ENCODE measurements around the gene MYO18B. TPM values are rescaled to one million over a fixed set of nuclear protein-coding genes. Genes with fewer than 3 reads are reported as not detected.

MYO18B gene
- total RNA-seq, 1 experiment from 2014 or later = 0.05 TPM

GRCh38 chr22:25839755-25840154 is 97.8 kb downstream of the MYO18B start:
- intact Hi-C loops (cut with micrococcal nuclease) = no loop called here
- ChIA-PET CTCF (no interaction called here), POLR2A (no interaction called here), RAD21 (ENCODE audit: low non-redundant PET in 1 of 2, low total read pairs in 2 of 2, uncharacterized antibody in 2 of 2, unreplicated experiment in 2 of 2) (no interaction called here)
- H3K9ac ChIP-seq (ENCODE audit: low read length) = no peak overlapping the region
- BruUV-seq (replicated peaks) = no TSS peak
- no peaks in the 10 kb centered on the region for H4K20me1 ChIP-seq (ENCODE audit: insufficient read depth)
- peaks cover 10% of the 10 kb centered on the region for H3K27me3 ChIP-seq (ENCODE audit: insufficient read depth, low read length)
- TF ChIP-seq EGR1 (IDR thresholded peaks at IDR 0.05; ENCODE audit: low read depth) (no peak), POLR2A (IDR thresholded peaks at IDR 0.05; ENCODE audit: borderline replicate concordance, extremely low read depth, insufficient read depth, insufficient read length) (no peak), CBX3 (IDR thresholded peaks at IDR 0.05; ENCODE audit: low read depth) (no peak), YY1 (IDR thresholded peaks at IDR 0.05; ENCODE audit: extremely low read depth, insufficient replicate concordance, low read depth, low read length) (no peak), JUND (IDR thresholded peaks at IDR 0.05) (no peak), REST (IDR thresholded peaks at IDR 0.05; ENCODE audit: low read depth) (no peak), RAD21 (IDR thresholded peaks at IDR 0.05; ENCODE audit: low read depth) (no peak), ZNF274 (IDR thresholded peaks at IDR 0.05; ENCODE audit: low read depth, low read length) (no peak), POLR2AphosphoS5 (IDR thresholded peaks at IDR 0.05; ENCODE audit: low read depth, low read length) (no peak), SIN3A (IDR thresholded peaks at IDR 0.05; ENCODE audit: low read depth) (no peak), EZH2phosphoT487 (IDR thresholded peaks at IDR 0.05; ENCODE audit: borderline replicate concordance) (no peak)
- H3K4me1 ChIP-seq (ENCODE audit: control insufficient read depth in 1 of 2, insufficient read depth in 2 of 2, low read length in 2 of 2) = no peaks in the 10 kb centered on the region
- no peaks in the 10 kb centered on the region for H3K9me2 ChIP-seq (ENCODE audit: insufficient read depth)
- H3K9me3 ChIP-seq (ENCODE audit: control insufficient read depth in 1 of 2, insufficient read depth in 1 of 2, low read depth in 1 of 2, low read length in 2 of 2) = no peaks in the 10 kb centered on the region
- no peak overlapping the region for H3K27ac ChIP-seq (ENCODE audit: low read depth, low read length)
- H3K36me3 ChIP-seq (ENCODE audit: control insufficient read depth in 1 of 2, insufficient read depth in 2 of 2, low read length in 2 of 2) = no peaks in the 10 kb centered on the region
- no peak overlapping the region for H2AFZ ChIP-seq (ENCODE audit: low read depth, low read length, poor library complexity, severe bottlenecking)
- H3K4me2 ChIP-seq (ENCODE audit: low read length) = no peak overlapping the region
- H3K4me3 ChIP-seq (replicated peaks in 1 of 2; ENCODE audit: low read depth in 1 of 2, low read length in 2 of 2) = no peak overlapping the region
- DNase-seq (ENCODE audit: low read depth, low spot score) = no peak
- no peak for ATAC-seq
- no peaks in the 10 kb centered on the region for H3K79me2 ChIP-seq (ENCODE audit: insufficient read depth, low read length)
